ENCODE results near the gene TPRG1L. TPM values are rescaled to one million over a fixed set of nuclear protein-coding genes. Genes with fewer than 3 reads are reported as not detected.

Gene TPRG1L
- total RNA-seq, 1 experiment from 2014 or later, result 32.0 TPM

GRCh38 chr1:3577300-3577699, 47.5 kb upstream of the TPRG1L start:
- no peak for TF ChIP-seq EZH2phosphoT487 (IDR thresholded peaks at IDR 0.05; ENCODE audit: borderline replicate concordance, low read length)
- TF ChIP-seq EZH2 (IDR thresholded peaks at IDR 0.05; ENCODE audit: low read length, unreplicated experiment), result no peak
- no peak for TF ChIP-seq CTCF (conservative IDR thresholded peaks at IDR 0.05; ENCODE audit: low read depth, low read length)
- Histone ChIP-seq H2AFZ (ENCODE audit: low read length) (no peak overlapping the region), H3F3A (ENCODE audit: low read length, unreplicated experiment) (no peaks in the 10 kb centered on the region), H4K20me1 (ENCODE audit: low read length) (no peaks in the 10 kb centered on the region), H3K4me2 (ENCODE audit: low read length) (no peak overlapping the region), H3K4me3 (ENCODE audit: low read length) (no peak overlapping the region), H3K9me3 (ENCODE audit: low read length) (no peaks in the 10 kb centered on the region), H3K27ac (ENCODE audit: low read length) (no peak overlapping the region), H3K4me1 (ENCODE audit: insufficient read depth, low read length) (no peaks in the 10 kb centered on the region), H3K79me2 (ENCODE audit: low read length) (no peaks in the 10 kb centered on the region), H3K9me2 (replicated peaks; ENCODE audit: low read length) (no peaks in the 10 kb centered on the region), H3K36me3 (ENCODE audit: low read depth, low read length) (no peaks in the 10 kb centered on the region), H3K27me3 (ENCODE audit: low read length) (no peaks in the 10 kb centered on the region), H3K9ac (ENCODE audit: low read length) (no peak overlapping the region)
- DNase-seq (no peak), ATAC-seq (no peak)
- BruUV-seq (replicated peaks), result no TSS peak
- intact Hi-C loops (cut with micrococcal nuclease), result no loop called here
- ChIA-PET POLR2A (ENCODE audit: unreplicated experiment) (no interaction called here), CTCF (no interaction called here)

- Histone ChIP-seq H3K4me2 (ENCODE audit: low read length) (no peak overlapping the region), H3K4me1 (ENCODE audit: insufficient read depth, low read length) (no peaks in the 10 kb centered on the region), H3K9ac (ENCODE audit: low read length) (no peak overlapping the region), H3K9me3 (ENCODE audit: low read length) (no peaks in the 10 kb centered on the region), H3K9me2 (replicated peaks; ENCODE audit: low read length) (no peaks in the 10 kb centered on the region), H3K4me3 (ENCODE audit: low read length) (no peak overlapping the region), H4K20me1 (ENCODE audit: low read length) (no peaks in the 10 kb centered on the region), H3K27me3 (ENCODE audit: low read length) (no peaks in the 10 kb centered on the region), H3F3A (ENCODE audit: low read length, unreplicated experiment) (no peaks in the 10 kb centered on the region), H3K36me3 (ENCODE audit: low read depth, low read length) (no peaks in the 10 kb centered on the region), H3K27ac (ENCODE audit: low read length) (no peak overlapping the region), H3K79me2 (ENCODE audit: low read length) (no peaks in the 10 kb centered on the region), H2AFZ (ENCODE audit: low read length) (no peak overlapping the region)
- no peak for DNase-seq
- no TSS peak for BruUV-seq (replicated peaks)
- intact Hi-C loops (cut with micrococcal nuclease), result no loop called here
- no peak for ATAC-seq
- CTCF ChIA-PET, result no interaction called here
- TF ChIP-seq CTCF (conservative IDR thresholded peaks at IDR 0.05; ENCODE audit: low read depth, low read length), result no peak
- TF ChIP-seq EZH2 (IDR thresholded peaks at IDR 0.05; ENCODE audit: low read length, unreplicated experiment), result no peak
- no peak for TF ChIP-seq EZH2phosphoT487 (IDR thresholded peaks at IDR 0.05; ENCODE audit: borderline replicate concordance, low read length)
- POLR2A ChIA-PET (ENCODE audit: unreplicated experiment), result no interaction called here
Measured at GRCh38 chr1:3577711-3578432, 46.9 kb upstream of the TPRG1L start.

GRCh38 chr1:3578433-3578805, 46.4 kb upstream of the TPRG1L start:
- Histone ChIP-seq H3K4me1 (ENCODE audit: insufficient read depth, low read length) (no peaks in the 10 kb centered on the region), H3K27ac (ENCODE audit: low read length) (no peak overlapping the region), H3F3A (ENCODE audit: low read length, unreplicated experiment) (no peaks in the 10 kb centered on the region), H3K27me3 (ENCODE audit: low read length) (no peaks in the 10 kb centered on the region), H3K9me3 (ENCODE audit: low read length) (no peaks in the 10 kb centered on the region), H3K36me3 (ENCODE audit: low read depth, low read length) (no peaks in the 10 kb centered on the region), H3K9ac (ENCODE audit: low read length) (no peak overlapping the region), H2AFZ (ENCODE audit: low read length) (no peak overlapping the region), H3K4me3 (ENCODE audit: low read length) (no peak overlapping the region), H3K79me2 (ENCODE audit: low read length) (no peaks in the 10 kb centered on the region), H3K9me2 (replicated peaks; ENCODE audit: low read length) (no peaks in the 10 kb centered on the region), H3K4me2 (ENCODE audit: low read length) (no peak overlapping the region), H4K20me1 (ENCODE audit: low read length) (no peaks in the 10 kb centered on the region)
- ChIA-PET CTCF (no interaction called here), POLR2A (ENCODE audit: unreplicated experiment) (no interaction called here)
- BruUV-seq (replicated peaks), result no TSS peak
- TF ChIP-seq EZH2phosphoT487 (IDR thresholded peaks at IDR 0.05; ENCODE audit: borderline replicate concordance, low read length), result no peak
- no peak for TF ChIP-seq EZH2 (IDR thresholded peaks at IDR 0.05; ENCODE audit: low read length, unreplicated experiment)
- no peak for TF ChIP-seq CTCF (conservative IDR thresholded peaks at IDR 0.05; ENCODE audit: low read depth, low read length)
- DNase-seq (no peak), ATAC-seq (no peak)
- intact Hi-C loops (cut with micrococcal nuclease), result no loop called here
